ENCODE measurements around the gene EFCAB14. TPM values are rescaled to one million over a fixed set of nuclear protein-coding genes. Genes with fewer than 3 reads are reported as not detected.

Gene EFCAB14
- total RNA-seq, 1 experiment from 2014 or later = 52.5 TPM

- H4K20me1 ChIP-seq (ENCODE audit: insufficient read depth) = no peaks in the 10 kb centered on the region
- no peaks in the 10 kb centered on the region for H3K27me3 ChIP-seq (ENCODE audit: insufficient read depth, low read length)
- peaks cover 38 to 52% of the 10 kb centered on the region in 2 experiments; a peak in 3 of 4 replicates for H3K36me3 ChIP-seq (ENCODE audit: control insufficient read depth in 1 of 2, insufficient read depth in 2 of 2, low read length in 2 of 2)
- H3K9me3 ChIP-seq (ENCODE audit: control insufficient read depth in 1 of 2, insufficient read depth in 1 of 2, low read depth in 1 of 2, low read length in 2 of 2) = no peaks in the 10 kb centered on the region
- H3K9me2 ChIP-seq (ENCODE audit: insufficient read depth) = no peaks in the 10 kb centered on the region
- H3K79me2 ChIP-seq (ENCODE audit: insufficient read depth, low read length) = no peaks in the 10 kb centered on the region; the same call in 1 of the 2 replicates
- no peak overlapping the region for H3K4me2 ChIP-seq (ENCODE audit: low read length)
- DNase-seq (ENCODE audit: low read depth, low spot score) = no peak
- no TSS peak for BruUV-seq (replicated peaks)
- no peak overlapping the region for H3K9ac ChIP-seq (ENCODE audit: low read length)
- intact Hi-C loops (cut with micrococcal nuclease) = no loop called here
- POLR2A ChIA-PET = no interaction called here
- no peak overlapping the region for H3K4me3 ChIP-seq (replicated peaks in 1 of 2; ENCODE audit: low read depth in 1 of 2, low read length in 2 of 2)
- no peak overlapping the region; the same call in 1 of the 2 replicates for H3K27ac ChIP-seq (ENCODE audit: low read depth, low read length)
- H3K4me1 ChIP-seq (ENCODE audit: control insufficient read depth in 1 of 2, insufficient read depth in 2 of 2, low read length in 2 of 2) = peaks cover 0 to 9% of the 10 kb centered on the region in 2 experiments; a peak in 1 of 4 replicates
- TF ChIP-seq SRF (IDR thresholded peaks at IDR 0.05; ENCODE audit: low read depth) (no peak), ATF3 (IDR thresholded peaks at IDR 0.05) (no peak), POLR2AphosphoS5 (IDR thresholded peaks at IDR 0.05; ENCODE audit: low read depth, low read length) (no peak), CEBPB (IDR thresholded peaks at IDR 0.05; ENCODE audit: low read depth) (no peak), TCF7L2 (IDR thresholded peaks at IDR 0.05; ENCODE audit: borderline replicate concordance, extremely low read depth, insufficient read depth, insufficient read length) (no peak), YY1 (IDR thresholded peaks at IDR 0.05; ENCODE audit: extremely low read depth, insufficient replicate concordance, low read depth, low read length) (no peak), POLR2A (IDR thresholded peaks at IDR 0.05; ENCODE audit: borderline replicate concordance, extremely low read depth, insufficient read depth, insufficient read length) (no peak), EZH2phosphoT487 (IDR thresholded peaks at IDR 0.05; ENCODE audit: borderline replicate concordance) (no peak), SP1 (IDR thresholded peaks at IDR 0.05; ENCODE audit: low read depth) (no peak), ZBTB33 (IDR thresholded peaks at IDR 0.05; ENCODE audit: extremely low read depth, insufficient replicate concordance, low read length) (no peak), EGR1 (IDR thresholded peaks at IDR 0.05; ENCODE audit: low read depth) (no peak)
- CTCF ChIA-PET = no interaction called here
- no peak for ATAC-seq
- H2AFZ ChIP-seq (ENCODE audit: low read depth, low read length, poor library complexity, severe bottlenecking) = no peak overlapping the region
- RAD21 ChIA-PET (ENCODE audit: low non-redundant PET in 1 of 2, low total read pairs in 2 of 2, uncharacterized antibody in 2 of 2, unreplicated experiment in 2 of 2) = no interaction called here
Measured at GRCh38 chr1:46687921-46688509, 30.9 kb downstream of the EFCAB14 start.
